HG03521 (cell line): Measurements from ENCODE around the gene CNGA3.

ENCODE experiments used
- ATAC-seq: cut with Tn5 transposase; IDR thresholded peaks from one replicate; pipeline ENCODE4 v1.9.1; 2021; ENCODE audit warnings: mild to moderate bottlenecking, moderate library complexity; ENCODE audit not compliant: unreplicated experiment

Gene CNGA3

GRCh38 chr2:98376301-98376910 lies 30.1 kb downstream of the CNGA3 start:
- no peak for ATAC-seq

GRCh38 chr2:98376996-98377395 lies 30.7 kb downstream of the CNGA3 start:
- no peak for ATAC-seq

- ATAC-seq: no peak
Measured at GRCh38 chr2:98377544-98377943, 31.3 kb downstream of the CNGA3 start.

- ATAC-seq: no peak
Measured at GRCh38 chr2:98378196-98378595, 31.9 kb downstream of the CNGA3 start.

GRCh38 chr2:98378901-98379300 lies 32.6 kb downstream of the CNGA3 start:
- ATAC-seq: no peak

- ATAC-seq: no peak
Measured at GRCh38 chr2:98379311-98380202, 33.3 kb downstream of the CNGA3 start.

GRCh38 chr2:98380203-98380535 lies 33.9 kb downstream of the CNGA3 start:
- ATAC-seq: no peak

- no peak for ATAC-seq
Measured at GRCh38 chr2:98381494-98381893, 35.2 kb downstream of the CNGA3 start.

GRCh38 chr2:98382086-98382485 lies 35.8 kb downstream of the CNGA3 start:
- no peak for ATAC-seq

- no peak for ATAC-seq
Measured at GRCh38 chr2:98382739-98383138, 36.5 kb downstream of the CNGA3 start.

GRCh38 chr2:98383166-98383565 lies 36.9 kb downstream of the CNGA3 start:
- ATAC-seq: no peak

- peak; percentile 56 for ATAC-seq
Measured at GRCh38 chr2:98385050-98385699, 38.9 kb downstream of the CNGA3 start.

- ATAC-seq: no peak
Measured at GRCh38 chr2:98387478-98387877, 41.2 kb downstream of the CNGA3 start.

- ATAC-seq: no peak
Measured at GRCh38 chr2:98388081-98388480, 41.8 kb downstream of the CNGA3 start.

GRCh38 chr2:98388601-98389250 lies 42.5 kb downstream of the CNGA3 start:
- ATAC-seq: no peak

- ATAC-seq: no peak
Measured at GRCh38 chr2:98389251-98389605, 43.0 kb downstream of the CNGA3 start.

- ATAC-seq: no peak
Measured at GRCh38 chr2:98390571-98391476, 44.6 kb downstream of the CNGA3 start.

- no peak for ATAC-seq
Measured at GRCh38 chr2:98391581-98392270, 45.5 kb downstream of the CNGA3 start.

- ATAC-seq: no peak
Measured at GRCh38 chr2:98393354-98393753, 47.1 kb downstream of the CNGA3 start.

GRCh38 chr2:98394595-98395153 lies 48.4 kb downstream of the CNGA3 start:
- ATAC-seq: no peak
